ENCODE data around the gene BATF3. TPM values are rescaled to one million over a fixed set of nuclear protein-coding genes. Genes with fewer than 3 reads are reported as not detected.
"Not testable (repeated sequence)": the region's sequence is repeated elsewhere in the genome, so short reads cannot be mapped to it uniquely, and the experiment has no call there.

BATF3 gene
- polyA plus RNA-seq, 3 donors, result 0.85 to 8.8 (median 8.8) TPM

DNA sequence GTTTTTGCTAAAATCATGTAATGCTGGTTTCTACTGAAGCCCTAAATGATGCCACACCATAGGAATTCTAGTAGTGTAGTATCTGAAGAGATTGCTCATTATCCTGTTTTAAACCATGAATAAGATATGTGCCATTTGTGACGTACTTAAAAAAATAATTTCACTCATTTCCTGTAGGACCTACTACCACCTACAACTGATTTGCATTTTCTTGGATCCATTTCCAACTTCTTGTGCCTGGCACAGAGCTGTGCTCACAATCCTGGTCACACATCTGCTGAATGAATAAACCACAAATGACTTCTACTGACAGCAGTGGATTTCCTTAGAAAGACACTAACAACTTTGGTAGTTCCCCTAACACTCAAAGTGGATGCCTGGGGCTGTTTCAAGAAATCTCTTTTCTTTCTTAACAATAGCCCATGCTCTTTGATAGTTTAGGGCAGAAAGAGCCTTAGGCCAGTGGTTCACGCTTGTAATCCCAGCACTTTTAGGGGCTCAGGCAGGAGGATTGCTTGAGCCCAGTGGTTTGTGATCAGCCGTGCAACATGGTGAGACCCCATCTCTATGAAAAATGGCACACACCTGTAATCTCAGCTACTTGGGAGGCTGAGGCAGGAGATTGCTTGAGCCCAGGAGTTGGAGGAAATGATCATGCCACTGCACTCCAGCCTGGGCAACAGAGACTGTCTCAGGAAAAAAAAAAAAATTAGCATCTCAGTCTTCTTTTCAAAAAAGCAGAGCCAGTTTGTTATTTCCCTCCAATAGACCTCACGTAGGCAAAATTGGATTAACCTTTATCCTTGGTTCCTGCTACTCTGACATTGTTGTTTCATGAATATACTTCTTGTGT lies 13.0 kb upstream of the BATF3 start:
- 77 to 85% (median 80%) methylated on average over 4 of the region's 4 CpGs for WGBS, 3 donors
- no peak overlapping the region for H3K27ac ChIP-seq (ENCODE audit: low read depth, low read length)

GRCh38 chr1:212711974-212712373 lies 12.3 kb upstream of the BATF3 start:
- 93 to 99% (median 98%) methylated on average over 8 of the region's 8 CpGs for WGBS, 3 donors
- H3K27ac ChIP-seq (ENCODE audit: low read depth, low read length), result not testable (repeated sequence)

DNA sequence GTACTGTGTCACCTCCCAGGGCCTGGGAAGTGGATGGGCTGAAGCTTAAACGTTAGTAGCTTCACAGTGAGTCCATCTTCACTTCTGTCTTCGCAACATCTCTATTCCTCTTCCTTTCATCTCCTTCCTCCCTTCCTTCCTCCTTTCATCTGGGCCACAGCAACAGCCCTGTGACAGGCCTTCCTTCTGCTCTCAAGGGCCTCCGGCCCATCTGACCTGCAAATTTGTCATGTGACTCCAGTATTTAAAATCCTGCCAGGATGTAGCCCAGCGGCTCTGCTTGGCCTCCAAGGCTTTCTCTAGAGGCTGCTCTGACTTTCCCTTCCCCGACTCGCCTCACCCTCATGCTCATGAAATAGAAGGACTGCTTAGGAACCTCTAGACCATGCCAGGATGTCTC lies 10.9 kb upstream of the BATF3 start:
- WGBS, 3 donors, result 53 to 69% (median 63%) methylated on average over 6 of the region's 6 CpGs
- H3K27ac ChIP-seq (ENCODE audit: low read depth, low read length), result no peak overlapping the region

GRCh38 chr1:212703991-212704564 lies 4.4 kb upstream of the BATF3 start:
- WGBS, 3 donors, result 67 to 93% (median 82%) methylated on average over 9 of the region's 9 CpGs
- H3K27ac ChIP-seq (ENCODE audit: low read depth, low read length), result no peak overlapping the region

DNA sequence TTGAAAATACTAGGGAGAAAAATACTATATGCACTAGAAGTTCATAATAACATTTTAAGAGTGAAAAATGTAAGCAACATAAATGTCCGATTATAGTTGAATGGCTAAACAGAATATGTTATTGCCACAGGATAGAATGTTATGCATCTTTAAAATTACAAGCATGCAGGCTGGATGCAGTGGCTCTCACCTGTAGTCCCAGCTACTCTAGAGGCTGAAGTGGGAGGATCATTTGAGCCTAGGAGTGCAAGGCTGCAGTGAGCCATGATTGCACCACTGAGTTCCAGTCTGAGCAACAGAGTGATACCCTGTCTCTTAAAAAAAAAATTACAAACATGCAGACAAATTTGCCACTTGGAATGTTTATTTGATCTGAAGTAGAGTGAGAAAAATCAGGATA lies 3.0 kb upstream of the BATF3 start:
- no peak overlapping the region for H3K27ac ChIP-seq (ENCODE audit: low read depth, low read length)
- WGBS, 3 donors, result 46 to 72% (median 68%) methylated on average over 1 of the region's 1 CpG

- H3K27ac ChIP-seq (ENCODE audit: low read depth, low read length), result no peak overlapping the region
- WGBS, 3 donors, result 45 to 71% (median 66%) methylated on average over 1 of the region's 1 CpG
These were observed 2.3 kb upstream of the BATF3 start for GRCh38 chr1:212701910-212702309.

DNA sequence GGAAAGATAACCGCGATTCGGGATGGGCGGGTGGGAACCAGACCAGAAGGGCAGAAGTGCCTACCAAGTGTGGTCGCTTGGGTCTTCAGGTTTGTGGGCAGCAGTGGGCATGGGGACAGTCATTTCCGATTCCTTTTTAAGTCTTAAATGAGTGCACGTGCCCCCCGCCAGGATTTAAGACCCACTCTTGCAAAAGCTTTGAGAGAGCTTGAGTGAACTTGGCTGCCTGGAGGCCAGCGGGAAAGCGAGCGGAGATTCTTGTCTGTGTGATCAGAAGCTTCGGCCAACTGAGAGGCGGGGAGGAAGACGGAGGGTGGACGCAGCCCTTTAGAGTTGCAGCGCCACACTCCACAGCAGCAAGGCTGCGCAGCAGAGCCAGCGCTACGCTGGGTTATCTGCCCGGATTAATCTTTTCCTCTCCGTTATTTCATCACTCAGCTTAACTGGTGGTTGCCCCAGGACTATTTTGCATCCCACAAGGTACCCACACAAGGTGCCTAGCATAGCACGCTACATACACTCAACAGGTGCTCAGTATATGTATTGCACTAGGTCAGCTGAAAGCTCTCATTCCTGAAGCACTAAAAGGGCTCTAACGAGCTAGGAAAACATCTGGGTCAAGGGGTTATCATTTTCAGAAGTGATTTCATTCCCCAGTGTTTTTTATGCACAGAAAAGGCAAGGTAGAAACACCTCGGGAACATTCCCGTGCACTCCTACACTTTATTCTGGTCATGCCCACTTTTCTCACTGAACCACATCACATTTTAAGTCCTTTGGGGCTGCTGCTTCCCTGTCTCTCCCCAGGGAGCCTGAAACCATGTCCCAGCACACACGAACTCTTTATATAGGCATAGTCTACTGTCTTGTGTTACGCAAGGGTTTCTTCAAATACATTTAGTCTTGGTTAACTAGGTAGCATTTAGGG lies 1.5 kb upstream of the BATF3 start:
- H3K27ac ChIP-seq (ENCODE audit: low read depth, low read length), result no peak overlapping the region
- 7 to 10% (median 8%) methylated on average over 27 of the region's 27 CpGs for WGBS, 3 donors

GRCh38 chr1:212700223-212700891 lies 717 bp upstream of the BATF3 start:
- 0 to 1% (median 1%) methylated on average over 53 to 56 of the region's 56 CpGs for WGBS, 3 donors
- no peak overlapping the region for H3K27ac ChIP-seq (ENCODE audit: low read depth, low read length)

DNA sequence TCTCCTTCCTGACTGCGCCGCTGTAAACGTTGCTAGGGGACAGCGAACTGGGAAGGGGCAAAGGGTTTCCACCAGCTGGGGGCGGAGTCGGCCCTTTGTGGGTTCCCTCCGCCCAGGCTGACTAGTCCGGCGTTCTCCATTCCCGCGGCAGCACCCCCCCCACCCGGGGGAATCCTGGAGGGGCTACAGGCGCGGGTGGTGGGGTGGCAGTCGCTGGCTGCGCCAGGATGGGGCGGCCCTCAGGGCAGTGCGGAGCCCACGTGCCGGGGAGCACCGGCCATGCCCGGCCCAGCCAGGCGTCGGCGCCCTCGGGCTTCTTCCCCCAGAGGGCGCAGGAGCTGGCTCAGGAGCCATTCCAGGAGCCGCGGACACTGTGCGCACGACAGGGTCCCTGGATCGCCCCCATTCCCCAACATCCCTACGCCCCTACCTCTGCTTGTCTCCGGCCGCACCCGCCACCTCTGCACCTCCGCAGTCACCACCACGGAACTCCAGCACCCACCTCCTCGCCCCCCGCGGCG lies 476 bp downstream of the BATF3 start:
- 1% methylated on average over 27 to 42 of the region's 42 CpGs for WGBS, 3 donors

DNA sequence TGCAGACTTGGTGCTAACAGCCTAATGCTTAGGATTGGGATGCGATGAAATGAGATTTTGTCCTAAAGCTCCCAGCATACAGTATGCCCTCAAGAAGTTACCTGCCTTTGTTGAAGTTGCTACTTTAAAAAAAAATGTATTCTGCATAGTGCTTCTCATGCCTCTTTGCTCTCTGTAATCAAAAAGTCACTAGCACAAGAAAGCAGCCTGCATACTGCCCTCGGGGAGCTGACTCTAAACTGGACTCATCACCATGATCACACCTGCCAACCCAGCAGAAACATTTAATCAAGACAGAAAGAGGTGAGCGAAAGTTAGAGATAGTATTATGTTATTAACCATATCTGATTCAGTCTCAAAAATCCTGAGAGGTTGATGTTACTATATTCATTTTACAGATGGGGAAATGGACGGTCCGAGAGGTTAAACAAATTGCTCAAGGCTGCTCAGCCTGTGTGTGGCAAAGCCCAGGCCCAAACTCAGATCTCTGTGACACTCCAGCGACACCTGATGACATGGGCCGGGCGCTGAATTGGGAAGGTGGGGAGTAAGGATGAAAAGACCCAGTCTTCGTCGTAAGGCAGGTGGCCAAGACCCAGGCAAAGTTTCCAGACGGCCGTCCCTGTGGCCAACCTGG lies 1.1 kb downstream of the BATF3 start:
- WGBS, 3 donors, result 24 to 33% (median 29%) methylated on average over 12 of the region's 12 CpGs
- no peak overlapping the region for H3K27ac ChIP-seq (ENCODE audit: low read depth, low read length)

More for the DNA sequence above, 476 bp downstream of the BATF3 start:
- no peak overlapping the region for H3K27ac ChIP-seq (ENCODE audit: low read depth, low read length)

DNA sequence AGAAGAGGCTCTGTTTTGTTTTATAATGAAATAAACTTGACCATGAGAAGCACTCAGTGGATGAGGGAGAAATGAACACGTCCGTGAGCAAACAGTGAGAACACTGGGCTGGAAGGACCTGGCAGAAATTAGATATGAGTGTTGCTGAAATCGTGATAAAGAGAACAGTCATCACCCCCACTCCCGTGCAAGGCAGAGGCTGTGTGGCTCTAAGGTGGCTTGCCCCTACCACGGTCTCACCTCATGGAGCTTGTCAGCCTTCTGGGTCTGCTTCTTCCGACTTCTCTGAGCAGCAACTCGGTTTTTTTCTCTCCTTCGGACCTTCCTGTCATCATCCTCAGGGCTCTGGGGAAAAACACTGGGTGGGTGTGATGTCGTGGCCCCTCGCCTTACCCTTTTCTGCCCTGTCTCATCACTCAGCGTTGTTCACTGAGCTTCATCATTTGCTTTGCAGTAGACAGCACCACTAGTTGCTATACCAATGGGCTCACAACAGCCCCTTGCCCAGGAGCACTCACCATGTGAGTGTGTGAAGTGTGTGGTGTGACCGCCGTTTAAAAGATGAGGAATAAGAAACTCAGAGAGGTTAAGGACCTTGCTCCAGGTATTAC lies 2.8 kb downstream of the BATF3 start:
- 68 to 93% (median 88%) methylated on average over 13 of the region's 13 CpGs for WGBS, 3 donors
- no peak overlapping the region for H3K27ac ChIP-seq (ENCODE audit: low read depth, low read length)

- 89 to 95% (median 93%) methylated on average over 9 of the region's 9 CpGs for WGBS, 3 donors
- H3K27ac ChIP-seq (ENCODE audit: low read depth, low read length), result no peak overlapping the region
These were observed 6.6 kb downstream of the BATF3 start for GRCh38 chr1:212692774-212693644.

- 65 to 85% (median 84%) methylated on average over 9 of the region's 9 CpGs for WGBS, 3 donors
- no peak overlapping the region for H3K27ac ChIP-seq (ENCODE audit: low read depth, low read length)
These were observed 8.0 kb downstream of the BATF3 start for GRCh38 chr1:212691561-212692071.

DNA sequence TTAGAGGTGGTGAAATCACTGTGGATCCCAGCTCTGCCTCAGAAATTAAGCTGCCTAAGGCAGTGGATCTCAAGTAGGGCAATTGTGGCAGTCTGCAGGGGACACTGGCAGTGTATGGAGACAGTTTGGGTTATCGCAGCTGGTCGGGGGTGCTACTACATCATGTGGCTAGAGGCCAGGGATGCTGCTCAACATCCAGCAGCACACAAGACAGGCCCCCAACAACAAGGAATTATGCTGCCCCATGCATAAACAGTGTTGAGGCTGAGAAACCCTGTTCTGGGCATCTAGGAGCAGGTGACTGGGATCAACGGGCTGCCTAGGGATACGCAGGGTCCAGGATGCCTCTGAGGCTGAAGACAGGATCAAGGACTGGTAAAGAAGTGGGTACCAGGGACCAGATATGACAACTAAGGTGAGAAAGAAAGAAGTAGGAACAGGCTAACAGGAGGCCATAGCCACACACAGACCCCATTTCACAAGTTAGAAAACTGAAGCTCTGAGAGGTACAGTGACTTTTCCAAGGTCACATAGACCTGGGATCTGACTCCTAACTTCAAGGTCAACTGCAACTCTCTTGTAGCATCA lies 8.7 kb downstream of the BATF3 start:
- 90 to 91% (median 90%) methylated on average over 4 of the region's 4 CpGs for WGBS, 3 donors
- H3K27ac ChIP-seq (ENCODE audit: low read depth, low read length), result no peak overlapping the region

GRCh38 chr1:212689758-212690529 lies 9.7 kb downstream of the BATF3 start:
- H3K27ac ChIP-seq (ENCODE audit: low read depth, low read length), result no peak overlapping the region
- WGBS, 3 donors, result 74 to 93% (median 89%) methylated on average over 12 of the region's 12 CpGs
